GM23248 (cell line): ENCODE data around the gene DUSP5. TPM values are rescaled to one million over a fixed set of nuclear protein-coding genes. Genes with fewer than 3 reads are reported as not detected.

Experiments used
- DNase-seq: peaks from one replicate; pipeline ENCODE4 v3.0.0-alpha.2; 2015
- H2AFZ ChIP-seq: fragments of 200-600 bp; sonication (generic); 2 replicates; pipeline ENCODE4 v1.6.1; 2016; ENCODE audit warnings: antibody characterized with exemption
- H3F3A ChIP-seq: fragments of 200-600 bp; sonication (generic); 2 replicates; pipeline ENCODE4 v1.6.1; 2016; ENCODE audit warnings: mild to moderate bottlenecking, antibody characterized with exemption, mixed run types; ENCODE audit not compliant: insufficient read depth
- H3K27ac ChIP-seq: fragments of 200-600 bp; sonication (generic); 2 replicates; pipeline ENCODE4 v1.5.1; 2016; ENCODE audit warnings: mild to moderate bottlenecking
- H3K27me3 ChIP-seq: fragments of 200-600 bp; sonication (generic); replicated peaks from 2 replicates; pipeline ENCODE4 v1.6.1; 2016; ENCODE audit warnings: mild to moderate bottlenecking; ENCODE audit not compliant: insufficient read depth
- H3K36me3 ChIP-seq: fragments of 200-600 bp; sonication (generic); 2 replicates; pipeline ENCODE4 v1.6.1; 2016; ENCODE audit warnings: low read depth, mild to moderate bottlenecking
- H3K4me1 ChIP-seq: fragments of 200-600 bp; sonication (generic); 2 replicates; pipeline ENCODE4 v1.6.1; 2016; ENCODE audit warnings: mild to moderate bottlenecking; ENCODE audit not compliant: insufficient read depth
- H3K4me2 ChIP-seq: fragments of 200-600 bp; sonication (generic); one replicate; pipeline ENCODE4 v1.6.1; 2016; ENCODE audit warnings: mild to moderate bottlenecking; ENCODE audit not compliant: unreplicated experiment
- H3K4me3 ChIP-seq: fragments of 200-600 bp; sonication (generic); 2 replicates; pipeline ENCODE4 v1.5.1; 2016; ENCODE audit warnings: mild to moderate bottlenecking
- H3K79me2 ChIP-seq: fragments of 200-600 bp; sonication (generic); 2 replicates; pipeline ENCODE4 v1.6.1; 2016; ENCODE audit warnings: mild to moderate bottlenecking; ENCODE audit not compliant: insufficient read depth
- H3K9ac ChIP-seq: fragments of 200-600 bp; sonication (generic); 2 replicates; pipeline ENCODE4 v1.6.1; 2016; ENCODE audit warnings: mild to moderate bottlenecking
- H3K9me2 ChIP-seq: fragments of 200-600 bp; sonication (generic); 2 replicates; pipeline ENCODE4 v1.6.1; 2016; ENCODE audit warnings: mixed run types, mild to moderate bottlenecking, moderate library complexity; ENCODE audit not compliant: insufficient read depth
- H3K9me3 ChIP-seq: fragments of 200-600 bp; sonication (generic); one replicate; pipeline ENCODE4 v1.6.1; 2017; ENCODE audit warnings: low read depth
- H4K20me1 ChIP-seq: fragments of 200-600 bp; sonication (generic); 2 replicates; pipeline ENCODE4 v1.6.0; 2016; ENCODE audit not compliant: insufficient read depth
- EZH2 ChIP-seq: fragments of 200-600 bp; sonication (generic); IDR thresholded peaks from 2 replicates; pipeline ENCODE4 v1.6.1; 2018; ENCODE audit warnings: antibody characterized with exemption, mild to moderate bottlenecking; ENCODE audit not compliant: insufficient read depth, poor library complexity, severe bottlenecking
- EZH2phosphoT487 ChIP-seq: fragments of 200-600 bp; sonication (generic); IDR thresholded peaks from 2 replicates; pipeline ENCODE4 v1.6.1; 2018; ENCODE audit warnings: antibody characterized with exemption, moderate library complexity, mild to moderate bottlenecking, low read depth; ENCODE audit not compliant: insufficient read depth
- WGBS, 2 experiments: methylation state at CpG; one replicate each; pipeline ENCODE4 v1.1.6; 2015 to 2017; ENCODE audit warnings: low lambda C conversion rate in 2 of 2, low coverage in 1 of 2; ENCODE audit errors: missing lambda C conversion rate in 2 of 2; 5-methylcytosine and 5-hydroxymethylcytosine counted together
- in situ Hi-C: fragments of 300-500 bp; cut with MboI; formaldehyde crosslinking; loops from 2 replicates; pipeline ENCODE4 v1.15.0; 2020
- polyA plus RNA-seq: library from polyadenylated mRNA; unstranded; fragments of >200 nt; fragmentation: Nextera tagmentation; extraction: Ambion mirVana; gene quantifications from 2 replicates; pipeline ENCODE4 v1.2.1, GENCODE V29; 2016
- total RNA-seq: library from RNA; depleted of rRNA; stranded (reverse); fragments of >200 nt; shearing (Covaris generic); gene quantifications from 2 replicates; pipeline ENCODE4 v1.2.3, GENCODE V29; 2014

The DUSP5 gene
- total and polyA plus RNA-seq, 2 experiments from 2014 or later, result 5.8 to 17.8 TPM

GRCh38 chr10:110471566-110472139, 26.1 kb upstream of the DUSP5 start:
- H3K27me3 ChIP-seq, result no peaks in the 10 kb centered on the region
- H2AFZ ChIP-seq, result no peak overlapping the region
- DNase-seq, result peak; percentile 90
- TF ChIP-seq EZH2 (no peak), EZH2phosphoT487 (no peak)
- no peaks in the 10 kb centered on the region for H3K9me3 ChIP-seq
- no peak overlapping the region for H3K9ac ChIP-seq
- no peak overlapping the region for H3K27ac ChIP-seq
- no peaks in the 10 kb centered on the region for H3K9me2 ChIP-seq
- WGBS, 2 experiments, result 70 to 73% methylated on average over 5 of the region's 5 CpGs
- H3K4me3 ChIP-seq, result no peak overlapping the region
- no peaks in the 10 kb centered on the region for H3K36me3 ChIP-seq
- no peaks in the 10 kb centered on the region; the same call in 1 of the 2 replicates for H3F3A ChIP-seq
- H3K79me2 ChIP-seq, result no peaks in the 10 kb centered on the region
- no peaks in the 10 kb centered on the region for H4K20me1 ChIP-seq
- peaks cover 11% of the 10 kb centered on the region for H3K4me1 ChIP-seq
- H3K4me2 ChIP-seq, result no peak overlapping the region
- in situ Hi-C loops, result no loop called here

- in situ Hi-C loops, result no loop called here
- Histone ChIP-seq H3K9ac (no peak overlapping the region), H3K9me3 (no peaks in the 10 kb centered on the region), H3K27me3 (no peaks in the 10 kb centered on the region), H2AFZ (no peak overlapping the region), H3K4me1 (peaks cover 11% of the 10 kb centered on the region), H3K4me2 (no peak overlapping the region), H3K4me3 (no peak overlapping the region), H3K9me2 (no peaks in the 10 kb centered on the region), H4K20me1 (no peaks in the 10 kb centered on the region), H3F3A (no peaks in the 10 kb centered on the region; the same call in 1 of the 2 replicates), H3K79me2 (no peaks in the 10 kb centered on the region), H3K27ac (no peak overlapping the region), H3K36me3 (no peaks in the 10 kb centered on the region)
- TF ChIP-seq EZH2phosphoT487 (no peak), EZH2 (no peak)
- no peak for DNase-seq
- 82 to 88% methylated on average over 3 of the region's 3 CpGs for WGBS, 2 experiments
Measured at GRCh38 chr10:110474017-110474416, 23.7 kb upstream of the DUSP5 start.

DNA sequence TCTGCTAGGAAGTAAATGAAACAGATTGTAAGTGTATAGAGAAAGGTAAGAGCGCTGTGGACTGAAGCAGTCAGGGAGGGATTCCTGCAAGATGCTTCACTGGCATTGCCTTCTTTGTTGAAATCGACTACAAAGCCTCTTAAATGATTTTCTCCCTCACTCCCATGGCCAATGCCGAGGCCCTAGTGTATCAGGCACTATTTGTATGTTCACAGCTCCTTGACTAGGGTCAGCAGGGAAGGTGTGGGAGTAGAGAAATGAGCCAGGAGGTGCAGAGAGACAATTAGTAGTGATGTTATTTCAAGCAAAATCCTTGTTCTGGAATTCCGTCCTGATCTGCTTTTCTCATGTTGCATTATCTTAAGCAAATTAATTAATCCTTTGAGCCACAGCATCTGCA, 22.9 kb upstream of the DUSP5 start:
- Histone ChIP-seq H3K79me2 (no peaks in the 10 kb centered on the region), H3K9me3 (no peaks in the 10 kb centered on the region), H2AFZ (no peak overlapping the region), H3K27ac (no peak overlapping the region), H3K4me2 (no peak overlapping the region), H3K9me2 (no peaks in the 10 kb centered on the region), H3K4me1 (peaks cover 11% of the 10 kb centered on the region), H3K9ac (no peak overlapping the region), H3K4me3 (no peak overlapping the region), H3K36me3 (no peaks in the 10 kb centered on the region), H4K20me1 (no peaks in the 10 kb centered on the region), H3K27me3 (no peaks in the 10 kb centered on the region), H3F3A (no peaks in the 10 kb centered on the region; the same call in 1 of the 2 replicates)
- in situ Hi-C loops, result no loop called here
- 71 to 72% methylated on average over 4 of the region's 4 CpGs for WGBS, 2 experiments
- DNase-seq, result no peak
- TF ChIP-seq EZH2 (no peak), EZH2phosphoT487 (no peak)

DNA sequence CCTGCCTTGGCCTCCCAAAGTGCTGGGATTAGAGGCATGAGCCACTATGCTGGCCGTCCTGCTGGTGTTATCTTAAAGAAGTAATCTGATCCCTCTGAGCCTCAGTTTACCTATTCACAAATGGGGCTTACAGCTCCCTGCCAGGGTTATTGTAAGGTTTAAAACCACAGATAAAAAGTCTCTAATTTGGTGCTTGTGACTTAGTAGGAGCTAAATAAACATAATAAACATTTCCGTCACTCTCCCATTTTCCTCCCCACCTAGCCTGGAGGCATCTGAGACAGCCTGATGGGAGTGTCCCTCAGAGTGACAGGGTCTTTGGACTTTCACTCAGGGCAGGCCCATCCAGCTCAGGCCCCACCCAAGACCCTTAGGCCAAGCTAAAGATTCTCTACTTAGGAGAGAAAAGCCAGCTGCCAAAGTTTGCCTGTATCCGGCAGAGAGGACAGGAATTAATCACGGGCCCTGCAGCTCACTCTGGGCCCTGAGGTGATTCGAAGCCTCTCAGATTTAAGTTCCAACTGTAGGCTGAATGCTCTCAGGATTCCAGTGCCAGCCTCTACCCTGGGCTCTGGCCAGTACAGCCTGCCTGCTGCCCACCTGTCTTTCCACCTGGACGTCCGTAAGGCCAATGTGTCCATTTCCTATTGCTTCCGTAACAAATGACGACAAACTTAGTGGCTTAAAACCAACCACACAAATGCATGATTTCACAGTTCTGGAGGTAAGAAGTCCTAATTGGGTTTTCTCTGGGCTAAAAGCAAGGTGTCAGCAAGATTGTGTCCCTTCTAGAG, 21.8 kb upstream of the DUSP5 start:
- peaks cover 10% of the 10 kb centered on the region for H3K4me1 ChIP-seq
- in situ Hi-C loops, result no loop called here

More for the DNA sequence above, 21.8 kb upstream of the DUSP5 start:
- no peak overlapping the region for H3K4me2 ChIP-seq
- H3K27ac ChIP-seq, result no peak overlapping the region
- H3K36me3 ChIP-seq, result no peaks in the 10 kb centered on the region
- H4K20me1 ChIP-seq, result no peaks in the 10 kb centered on the region
- H2AFZ ChIP-seq, result no peak overlapping the region
- TF ChIP-seq EZH2, result no peak
- no peak for TF ChIP-seq EZH2phosphoT487
- DNase-seq, result no peak
- no peaks in the 10 kb centered on the region for H3K9me2 ChIP-seq
- no peaks in the 10 kb centered on the region for H3F3A ChIP-seq
- no peaks in the 10 kb centered on the region for H3K9me3 ChIP-seq
- 93 to 94% methylated on average over 9 of the region's 9 CpGs for WGBS, 2 experiments
- H3K27me3 ChIP-seq, result no peaks in the 10 kb centered on the region
- H3K79me2 ChIP-seq, result no peaks in the 10 kb centered on the region
- no peak overlapping the region for H3K9ac ChIP-seq
- H3K4me3 ChIP-seq, result no peak overlapping the region
